ENCODE measurements around the gene ECPAS.
"Not testable (repeated sequence)": the region's sequence is repeated elsewhere in the genome, so short reads cannot be mapped to it uniquely, and the experiment has no call there.

ECPAS gene

GRCh38 chr9:111350556-111350955 lies 133.6 kb downstream of the ECPAS start:
- no peak for DNase-seq (ENCODE audit: low spot score)

DNA sequence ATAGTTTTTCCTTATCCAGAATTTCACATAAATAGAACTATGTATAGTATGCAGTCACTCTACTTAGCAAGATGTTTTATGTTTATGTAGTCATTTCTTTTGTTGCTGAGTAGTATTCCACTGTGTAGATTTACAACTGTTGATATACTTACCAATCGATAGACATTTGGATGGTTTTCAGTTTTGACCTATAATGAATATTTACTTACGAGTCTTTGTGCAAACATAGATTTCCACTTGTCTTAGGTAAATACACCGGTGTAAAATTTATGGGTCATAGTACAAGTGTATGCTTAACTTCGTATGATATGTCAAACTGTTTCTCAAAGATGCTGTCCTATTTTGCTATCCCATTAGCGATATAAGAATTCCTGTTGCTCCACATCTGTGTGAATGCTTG lies 134.4 kb downstream of the ECPAS start:
- no peak for DNase-seq (ENCODE audit: low spot score)

DNA sequence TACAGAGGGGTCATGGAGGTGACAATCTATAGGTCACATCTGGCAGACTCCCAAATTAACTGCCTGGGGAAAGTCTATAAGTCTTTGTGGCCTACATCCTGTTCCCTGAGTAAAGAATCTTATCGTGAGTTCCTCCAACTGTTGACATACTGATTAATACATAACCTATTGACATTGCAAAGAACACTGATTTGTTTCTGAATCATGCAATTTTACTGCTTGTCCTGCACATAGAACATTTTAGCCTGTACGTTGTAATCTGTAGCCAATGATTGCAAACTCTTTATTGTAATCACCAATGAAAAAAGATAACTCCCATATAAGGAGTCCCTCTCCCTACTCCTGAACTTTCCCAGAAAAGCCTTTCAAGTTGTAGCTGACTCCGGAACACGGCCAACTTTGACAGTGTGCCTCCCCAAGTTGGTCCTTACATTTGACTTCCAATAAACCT lies 135.3 kb downstream of the ECPAS start:
- no peak for DNase-seq (ENCODE audit: low spot score)

- DNase-seq (ENCODE audit: low spot score) = not testable (repeated sequence)
Measured at GRCh38 chr9:111334318-111334863, 149.8 kb downstream of the ECPAS start.

DNA sequence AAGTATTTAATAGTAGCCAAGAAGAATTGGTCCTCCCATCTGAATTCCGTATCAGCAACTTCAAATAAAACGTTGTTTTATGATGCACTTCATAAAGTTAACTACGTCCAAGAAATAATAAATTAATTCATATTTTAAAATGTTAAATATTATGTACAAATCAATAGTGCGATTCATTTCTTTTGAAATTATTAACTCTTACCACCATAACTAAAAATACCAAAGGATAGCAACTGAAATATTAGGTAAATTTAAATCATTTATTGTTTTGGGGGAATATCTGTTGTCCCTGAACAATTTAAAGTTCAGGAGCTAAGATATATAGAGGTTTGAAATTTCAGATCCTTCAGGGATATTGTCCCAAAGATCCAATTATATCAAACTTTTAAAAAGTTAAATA lies 154.1 kb downstream of the ECPAS start, which contains the start of gene OR2K2:
Gene OR2K2, minus strand, starts transcription at position 101 of the 400 bp plus-strand sequence. CDS start 1,791 bp downstream, outside the sequence.
- DNase-seq (ENCODE audit: low spot score) = no peak

- DNase-seq (ENCODE audit: low spot score) = no peak
Measured at GRCh38 chr9:111320631-111321030, 163.6 kb downstream of the ECPAS start.

DNA sequence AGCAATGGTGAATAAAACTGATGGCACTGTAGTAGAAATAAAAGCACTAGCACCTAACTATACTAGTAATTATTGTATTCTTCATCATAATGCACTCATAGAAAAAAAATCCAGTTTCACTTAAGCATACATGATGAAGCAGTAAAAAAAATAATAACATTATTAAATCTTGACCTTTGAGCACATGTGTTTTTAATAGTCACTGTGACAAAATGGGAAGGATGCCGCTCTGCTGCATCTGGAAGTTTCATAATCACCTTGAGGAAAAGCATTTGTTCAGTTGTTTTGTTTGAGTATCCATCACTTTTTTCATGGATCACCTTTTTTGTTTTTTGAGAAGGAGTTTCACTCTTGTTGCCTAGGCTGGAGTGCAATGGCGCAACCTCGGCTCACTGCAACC lies 167.4 kb downstream of the ECPAS start:
- no peak for DNase-seq (ENCODE audit: low spot score)
